Loucy (cell line): Measurements from ENCODE around the gene CACNA1C.

Experiments
- H2AFZ ChIP-seq: fragments of 200-600 bp; sonication (generic); 2 replicates; pipeline ENCODE4 v1.6.0; 2016; ENCODE audit warnings: antibody characterized with exemption, mild to moderate bottlenecking, low read length, moderate library complexity
- H3F3A ChIP-seq: fragments of 200-600 bp; 2 replicates; pipeline ENCODE4 v1.6.0; 2016; ENCODE audit warnings: antibody characterized with exemption, low read depth, mild to moderate bottlenecking
- H3K27me3 ChIP-seq: fragments of 200-600 bp; sonication (generic); 2 replicates; pipeline ENCODE4 v1.6.1; 2014; ENCODE audit warnings: low read length, mild to moderate bottlenecking; ENCODE audit not compliant: insufficient read depth, poor library complexity, severe bottlenecking
- H3K36me3 ChIP-seq: fragments of 200-600 bp; sonication (generic); 2 replicates; pipeline ENCODE4 v1.6.1; 2016; ENCODE audit warnings: low read length; ENCODE audit not compliant: insufficient read depth
- H3K4me1 ChIP-seq: fragments of 200-600 bp; sonication (generic); 2 replicates; pipeline ENCODE4 v1.5.1; 2014; ENCODE audit warnings: low read length, mild to moderate bottlenecking; ENCODE audit not compliant: insufficient read depth, poor library complexity, severe bottlenecking
- H3K4me2 ChIP-seq: fragments of 200-600 bp; sonication (generic); 2 replicates; pipeline ENCODE4 v1.6.0; 2014; ENCODE audit warnings: antibody characterized with exemption, low read length, low read depth, mild to moderate bottlenecking; ENCODE audit not compliant: poor library complexity, severe bottlenecking
- H3K4me3 ChIP-seq: fragments of 200-600 bp; sonication (generic); 2 replicates; pipeline ENCODE4 v1.5.1; 2014; ENCODE audit warnings: low read length, mild to moderate bottlenecking, mixed read lengths; ENCODE audit not compliant: poor library complexity, severe bottlenecking
- H3K79me2 ChIP-seq: fragments of 200-600 bp; sonication (generic); 2 replicates; pipeline ENCODE4 v1.6.1; 2014; ENCODE audit warnings: low read length; ENCODE audit not compliant: insufficient read depth
- H3K9ac ChIP-seq: fragments of 200-600 bp; sonication (generic); 2 replicates; pipeline ENCODE4 v1.6.0; 2014; ENCODE audit warnings: mild to moderate bottlenecking, low read depth, low read length, moderate library complexity; ENCODE audit not compliant: poor library complexity, severe bottlenecking
- H3K9me2 ChIP-seq: fragments of 200-600 bp; sonication (generic); replicated peaks from 2 replicates; pipeline ENCODE4 v1.6.1; 2016; ENCODE audit warnings: low read depth, low read length, mixed read lengths
- H3K9me3 ChIP-seq: fragments of 200-600 bp; sonication (generic); 2 replicates; pipeline ENCODE4 v1.6.1; 2014; ENCODE audit warnings: mild to moderate bottlenecking, antibody characterized with exemption, low read length, low read depth; ENCODE audit not compliant: insufficient read depth
- H4K20me1 ChIP-seq: fragments of 200-600 bp; sonication (generic); 2 replicates; pipeline ENCODE4 v1.6.0; 2014; ENCODE audit warnings: antibody characterized with exemption, low read length, mild to moderate bottlenecking; ENCODE audit not compliant: insufficient read depth, poor library complexity, severe bottlenecking
- CTCF ChIP-seq: fragments of 200-600 bp; sonication (generic); conservative IDR thresholded peaks from 2 replicates; pipeline ENCODE4 v1.5.1; 2014; ENCODE audit warnings: mild to moderate bottlenecking, antibody characterized with exemption, low read length
- EZH2phosphoT487 ChIP-seq: fragments of 200-600 bp; IDR thresholded peaks from 2 replicates; pipeline ENCODE4 v1.6.1; 2018; ENCODE audit warnings: antibody characterized with exemption, mild to moderate bottlenecking, moderate library complexity, borderline replicate concordance

The CACNA1C gene

GRCh38 chr12:2687058-2687457 is 634.3 kb downstream of the CACNA1C start:
- Histone ChIP-seq H3K36me3 (no peaks in the 10 kb centered on the region), H3K79me2 (peaks cover 12% of the 10 kb centered on the region; the same call in 1 of the 2 replicates), H4K20me1 (no peaks in the 10 kb centered on the region), H3K9me3 (no peaks in the 10 kb centered on the region), H3K9ac (no peak overlapping the region), H3K4me1 (peaks cover 10% of the 10 kb centered on the region), H3F3A (no peaks in the 10 kb centered on the region), H3K9me2 (no peaks in the 10 kb centered on the region), H3K4me2 (no peak overlapping the region), H3K4me3 (no peak overlapping the region), H3K27me3 (no peaks in the 10 kb centered on the region), H2AFZ (no peak overlapping the region)
- TF ChIP-seq EZH2phosphoT487 (no peak), CTCF (no peak)

GRCh38 chr12:2687726-2688125 is 634.9 kb downstream of the CACNA1C start:
- Histone ChIP-seq H3K27me3 (no peaks in the 10 kb centered on the region), H2AFZ (no peak overlapping the region), H3K79me2 (peaks cover 12% of the 10 kb centered on the region; the same call in 1 of the 2 replicates), H3K4me3 (no peak overlapping the region), H3K9me2 (no peaks in the 10 kb centered on the region), H3K4me2 (no peak overlapping the region), H3K9ac (no peak overlapping the region), H3F3A (no peaks in the 10 kb centered on the region), H4K20me1 (no peaks in the 10 kb centered on the region), H3K9me3 (no peaks in the 10 kb centered on the region), H3K36me3 (no peaks in the 10 kb centered on the region), H3K4me1 (peaks cover 16% of the 10 kb centered on the region)
- TF ChIP-seq EZH2phosphoT487 = no peak
- TF ChIP-seq CTCF = no peak

- Histone ChIP-seq H3K9me2 (no peaks in the 10 kb centered on the region), H3K9me3 (no peaks in the 10 kb centered on the region), H3K9ac (no peak overlapping the region), H4K20me1 (no peaks in the 10 kb centered on the region), H3K36me3 (no peaks in the 10 kb centered on the region), H3K4me2 (peak overlapping the region; percentile 84), H3K4me1 (peaks cover 24% of the 10 kb centered on the region), H3F3A (no peaks in the 10 kb centered on the region), H2AFZ (no peak overlapping the region), H3K4me3 (no peak overlapping the region), H3K79me2 (peaks cover 12% of the 10 kb centered on the region; the same call in 1 of the 2 replicates), H3K27me3 (no peaks in the 10 kb centered on the region)
- TF ChIP-seq CTCF (no peak), EZH2phosphoT487 (no peak)
Measured at GRCh38 chr12:2688381-2688931, 635.7 kb downstream of the CACNA1C start.
